SJCRH30 (cell line): Measurements from ENCODE around the gene TTI1. TPM values are rescaled to one million over a fixed set of nuclear protein-coding genes. Genes with fewer than 3 reads are reported as not detected.
A peak's percentile ranks its signal among the peaks of the same experiment; 100 is the strongest.

ENCODE experiments used
- DNase-seq, 2 experiments: peaks; one replicate each; pipeline ENCODE4 v3.0.0-alpha.2; 2015 to 2020
- H3K27ac ChIP-seq: fragments of 250-450 bp; sonication (Bioruptor Pico); 2 replicates; pipeline ENCODE4 v1.5.1; 2020; ENCODE audit warnings: mild to moderate bottlenecking, moderate library complexity
- H3K27me3 ChIP-seq: fragments of 250-450 bp; sonication (Bioruptor Pico); 2 replicates; pipeline ENCODE4 v1.5.1; 2020; ENCODE audit warnings: mild to moderate bottlenecking, moderate library complexity
- H3K36me3 ChIP-seq: fragments of 250-450 bp; sonication (Bioruptor Pico); 2 replicates; pipeline ENCODE4 v1.5.1; 2020; ENCODE audit warnings: mild to moderate bottlenecking, moderate library complexity
- H3K4me1 ChIP-seq: fragments of 250-450 bp; sonication (Bioruptor Pico); 2 replicates; pipeline ENCODE4 v1.5.1; 2020; ENCODE audit warnings: mild to moderate bottlenecking, moderate library complexity
- H3K4me3 ChIP-seq: fragments of 250-450 bp; sonication (Bioruptor Pico); 2 replicates; pipeline ENCODE4 v1.5.1; 2020; ENCODE audit warnings: mild to moderate bottlenecking, moderate library complexity
- H3K9me3 ChIP-seq: fragments of 250-450 bp; sonication (Bioruptor Pico); replicated peaks from 2 replicates; pipeline ENCODE4 v1.5.1; 2020; ENCODE audit warnings: mild to moderate bottlenecking, moderate library complexity
- total RNA-seq: library from RNA; depleted of rRNA; stranded (reverse); fragments of >200 nt; shearing (Covaris generic); gene quantifications from 2 replicates; pipeline ENCODE4 v1.2.3, GENCODE V29; 2014

TTI1 gene
- total RNA-seq, 1 experiment from 2014 or later: 66.0 TPM

DNA sequence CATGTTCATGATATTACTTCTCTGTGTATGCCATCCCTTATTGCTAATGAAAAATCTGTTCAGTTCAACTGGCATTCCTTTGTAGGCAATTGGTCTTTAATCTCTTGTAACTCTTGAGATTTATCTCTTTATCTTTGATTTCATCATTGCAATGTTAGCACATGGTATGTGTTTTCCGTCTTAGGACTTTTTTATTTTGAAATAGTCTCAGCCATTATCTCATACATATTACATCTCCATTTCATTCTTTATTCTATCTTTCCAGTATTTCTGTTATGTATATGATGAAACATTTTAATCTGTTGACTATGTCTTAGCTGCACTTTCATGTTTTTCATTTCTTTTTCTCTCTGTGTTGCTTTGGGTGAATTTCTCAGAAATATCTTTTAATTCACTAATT, 72.2 kb downstream of the TTI1 start:
- H3K4me3 ChIP-seq: no peak overlapping the region
- H3K36me3 ChIP-seq: no peaks in the 10 kb centered on the region
- H3K4me1 ChIP-seq: peaks cover 6% of the 10 kb centered on the region
- H3K9me3 ChIP-seq: no peaks in the 10 kb centered on the region
- no peaks in the 10 kb centered on the region for H3K27me3 ChIP-seq
- H3K27ac ChIP-seq: no peak overlapping the region
- no peak for DNase-seq

DNA sequence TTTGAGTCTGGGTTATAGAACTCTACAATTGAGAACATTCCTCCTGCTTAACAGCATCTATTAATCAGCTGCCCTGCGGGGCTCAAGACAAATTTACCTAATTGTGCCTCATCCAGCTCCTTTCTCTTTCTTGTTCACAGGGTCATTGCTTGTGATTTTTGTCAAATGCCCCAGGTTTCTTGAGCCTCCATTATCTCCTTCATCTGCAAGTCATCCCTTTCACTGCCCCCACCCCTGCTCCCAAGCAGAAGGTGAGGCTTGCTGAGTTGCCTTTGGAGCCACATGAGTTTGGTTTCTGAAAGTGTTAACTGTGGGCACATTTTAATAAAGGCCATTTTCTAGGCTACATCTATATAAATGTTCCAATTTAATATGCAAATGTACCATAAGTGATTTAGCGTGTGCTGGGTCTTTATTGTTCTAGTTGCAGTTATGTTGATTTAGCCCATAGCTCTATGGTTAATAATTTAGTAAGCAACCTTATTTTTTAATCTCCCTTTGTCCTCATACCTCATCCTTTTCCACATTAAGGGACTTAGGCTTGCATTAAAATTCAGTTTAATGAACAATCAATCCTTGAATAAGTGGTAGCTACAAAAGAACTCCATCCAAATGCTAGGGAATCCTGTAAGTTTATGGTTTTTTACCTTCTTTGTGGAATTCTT, 74.3 kb downstream of the TTI1 start:
- H3K4me1 ChIP-seq: peaks cover 8% of the 10 kb centered on the region
- no peak overlapping the region for H3K27ac ChIP-seq
- H3K36me3 ChIP-seq: no peaks in the 10 kb centered on the region
- no peak overlapping the region for H3K4me3 ChIP-seq
- no peaks in the 10 kb centered on the region for H3K9me3 ChIP-seq
- DNase-seq: no peak
- no peaks in the 10 kb centered on the region for H3K27me3 ChIP-seq

- peak in 1 of 2 experiments; percentile 47 for DNase-seq
- Histone ChIP-seq H3K27me3 (no peaks in the 10 kb centered on the region), H3K4me3 (no peak overlapping the region), H3K9me3 (peaks cover 3% of the 10 kb centered on the region; the same call in 1 of the 2 replicates), H3K4me1 (peaks cover 8% of the 10 kb centered on the region), H3K36me3 (no peaks in the 10 kb centered on the region), H3K27ac (no peak overlapping the region)
Measured at GRCh38 chr20:37956107-37956585, 77.1 kb downstream of the TTI1 start.

GRCh38 chr20:37955511-37955910, 77.7 kb downstream of the TTI1 start:
- H3K27me3 ChIP-seq: no peaks in the 10 kb centered on the region
- no peaks in the 10 kb centered on the region for H3K36me3 ChIP-seq
- H3K4me3 ChIP-seq: no peak overlapping the region
- peaks cover 8% of the 10 kb centered on the region for H3K4me1 ChIP-seq
- no peak for DNase-seq
- H3K9me3 ChIP-seq: peaks cover 3% of the 10 kb centered on the region; the same call in 1 of the 2 replicates
- H3K27ac ChIP-seq: no peak overlapping the region

DNA sequence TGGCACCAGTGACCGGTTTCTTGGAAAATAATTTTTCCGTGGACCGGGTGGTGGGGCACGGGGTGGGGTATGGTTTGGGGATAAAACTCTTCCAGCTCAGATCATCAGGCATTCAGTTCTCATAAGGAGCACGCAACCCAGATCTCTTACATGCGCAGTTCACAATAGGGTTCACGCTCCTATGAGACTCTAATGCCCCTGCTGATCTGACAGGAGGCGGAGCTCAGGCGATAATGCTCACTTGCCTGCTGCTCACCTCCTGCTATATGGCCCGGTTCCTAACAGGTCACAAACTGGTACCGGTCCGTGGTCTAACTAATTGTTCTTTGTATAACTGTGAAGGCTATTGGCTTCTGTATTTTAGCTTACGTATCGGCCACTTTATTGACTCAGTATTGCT, 78.6 kb downstream of the TTI1 start:
- no peak overlapping the region for H3K27ac ChIP-seq
- no peak overlapping the region for H3K4me3 ChIP-seq
- no peak for DNase-seq
- H3K36me3 ChIP-seq: no peaks in the 10 kb centered on the region
- peaks cover 8% of the 10 kb centered on the region for H3K4me1 ChIP-seq
- no peaks in the 10 kb centered on the region for H3K27me3 ChIP-seq
- peaks cover 3% of the 10 kb centered on the region; the same call in 1 of the 2 replicates for H3K9me3 ChIP-seq

GRCh38 chr20:37954190-37954589, 79.1 kb downstream of the TTI1 start:
- no peak for DNase-seq
- Histone ChIP-seq H3K27ac (no peak overlapping the region), H3K9me3 (peaks cover 3% of the 10 kb centered on the region; the same call in 1 of the 2 replicates), H3K4me3 (no peak overlapping the region), H3K27me3 (no peaks in the 10 kb centered on the region), H3K36me3 (no peaks in the 10 kb centered on the region), H3K4me1 (peaks cover 8% of the 10 kb centered on the region)

- no peak for DNase-seq
- H3K4me3 ChIP-seq: no peak overlapping the region
Measured at GRCh38 chr20:37948956-37949355, 84.3 kb downstream of the TTI1 start.

GRCh38 chr20:37947943-37948342, 85.3 kb downstream of the TTI1 start:
- Histone ChIP-seq H3K27me3 (no peaks in the 10 kb centered on the region; the same call in 1 of the 2 replicates), H3K36me3 (no peaks in the 10 kb centered on the region), H3K27ac (no peak overlapping the region), H3K9me3 (peaks cover 3% of the 10 kb centered on the region; the same call in 1 of the 2 replicates), H3K4me1 (no peaks in the 10 kb centered on the region), H3K4me3 (no peak overlapping the region)
- DNase-seq: no peak

More at GRCh38 chr20:37948956-37949355, 84.3 kb downstream of the TTI1 start:
- Histone ChIP-seq H3K9me3 (peaks cover 3% of the 10 kb centered on the region; the same call in 1 of the 2 replicates), H3K27me3 (no peaks in the 10 kb centered on the region; the same call in 1 of the 2 replicates), H3K27ac (no peak overlapping the region), H3K4me1 (no peaks in the 10 kb centered on the region), H3K36me3 (no peaks in the 10 kb centered on the region)

DNA sequence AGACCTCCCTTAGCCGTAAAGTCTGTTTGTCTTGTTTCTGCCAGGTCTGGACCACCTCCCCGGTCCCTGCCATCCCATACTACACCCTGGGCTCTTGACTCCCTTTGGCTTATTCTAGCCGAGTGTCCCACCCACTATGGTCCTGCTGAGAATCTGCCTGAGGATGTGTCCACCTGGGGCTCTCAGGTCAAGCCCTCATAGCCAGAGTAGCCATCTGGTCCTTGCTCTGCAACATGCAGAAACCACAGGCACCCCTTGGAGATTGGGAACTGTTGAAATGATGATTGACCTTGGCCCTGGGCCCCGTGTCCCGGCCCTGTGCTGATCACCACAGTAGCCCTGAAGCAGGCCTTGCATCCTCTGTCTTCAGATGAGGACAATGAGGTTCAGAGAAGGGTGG, 86.3 kb downstream of the TTI1 start:
- Histone ChIP-seq H3K4me3 (no peak overlapping the region), H3K27me3 (no peaks in the 10 kb centered on the region; the same call in 1 of the 2 replicates), H3K36me3 (no peaks in the 10 kb centered on the region), H3K4me1 (no peaks in the 10 kb centered on the region), H3K9me3 (no peaks in the 10 kb centered on the region; the same call in 1 of the 2 replicates), H3K27ac (no peak overlapping the region)
- no peak for DNase-seq

GRCh38 chr20:37945091-37945547, 88.1 kb downstream of the TTI1 start:
- H3K4me3 ChIP-seq: no peak overlapping the region
- H3K27me3 ChIP-seq: no peaks in the 10 kb centered on the region; the same call in 1 of the 2 replicates
- no peaks in the 10 kb centered on the region for H3K9me3 ChIP-seq
- H3K36me3 ChIP-seq: no peaks in the 10 kb centered on the region
- H3K4me1 ChIP-seq: no peaks in the 10 kb centered on the region
- DNase-seq: peak in 1 of 2 experiments; percentile 24
- no peak overlapping the region for H3K27ac ChIP-seq

- Histone ChIP-seq H3K27ac (no peak overlapping the region), H3K36me3 (no peaks in the 10 kb centered on the region), H3K27me3 (no peaks in the 10 kb centered on the region; the same call in 1 of the 2 replicates), H3K9me3 (no peaks in the 10 kb centered on the region), H3K4me3 (no peak overlapping the region), H3K4me1 (no peaks in the 10 kb centered on the region)
- DNase-seq: no peak
Measured at GRCh38 chr20:37944456-37944981, 88.7 kb downstream of the TTI1 start.

DNA sequence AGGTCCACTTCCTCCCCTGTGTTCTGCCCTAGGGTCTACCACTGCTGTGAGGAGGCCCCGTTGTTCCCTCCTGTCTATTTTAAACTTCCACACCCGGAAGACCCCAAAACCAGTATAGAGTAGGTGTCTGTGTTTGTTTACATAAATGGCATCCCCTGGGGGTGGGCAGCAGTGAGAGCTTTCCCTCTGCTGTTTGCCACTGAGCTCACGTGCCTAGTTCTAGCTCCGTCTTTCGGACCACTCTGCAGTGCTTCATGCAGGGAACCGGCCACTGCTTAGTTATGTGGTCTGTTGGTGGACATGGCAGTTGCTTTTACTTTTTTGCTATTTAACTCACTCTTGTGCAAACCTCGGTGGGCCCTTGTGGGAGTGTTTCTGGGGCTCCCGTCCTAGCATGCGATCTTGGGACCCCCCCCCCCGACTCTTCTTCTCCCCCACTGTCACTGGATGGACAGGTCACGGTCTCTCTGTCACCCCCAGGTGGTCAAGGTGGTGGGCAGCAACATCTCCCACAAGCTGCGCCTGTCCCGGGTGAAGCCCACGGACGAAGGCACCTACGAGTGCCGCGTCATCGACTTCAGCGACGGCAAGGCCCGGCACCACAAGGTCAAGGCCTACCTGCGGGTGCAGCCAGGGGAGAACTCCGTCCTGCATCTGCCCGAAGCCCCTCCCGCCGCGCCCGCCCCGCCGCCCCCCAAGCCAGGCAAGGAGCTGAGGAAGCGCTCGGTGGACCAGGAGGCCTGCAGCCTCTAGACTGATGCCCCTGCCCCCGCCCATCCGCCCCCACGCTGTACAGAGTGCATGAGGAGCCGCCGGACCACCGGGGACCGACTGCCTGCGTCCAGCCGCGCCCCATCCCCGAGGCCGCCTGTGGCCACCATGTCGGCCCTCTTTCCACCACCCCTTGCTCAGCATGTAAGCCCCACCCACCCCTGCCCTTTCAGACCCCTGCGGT, 89.5 kb downstream of the TTI1 start:
- no peaks in the 10 kb centered on the region for H3K36me3 ChIP-seq
- DNase-seq: no peak

GRCh38 chr20:37943033-37943432, 90.2 kb downstream of the TTI1 start:
- Histone ChIP-seq H3K36me3 (no peaks in the 10 kb centered on the region), H3K27ac (no peak overlapping the region), H3K4me1 (no peaks in the 10 kb centered on the region), H3K27me3 (no peaks in the 10 kb centered on the region; the same call in 1 of the 2 replicates), H3K9me3 (no peaks in the 10 kb centered on the region), H3K4me3 (no peak overlapping the region)
- no peak for DNase-seq

More for the DNA sequence above, 89.5 kb downstream of the TTI1 start:
- H3K27me3 ChIP-seq: no peaks in the 10 kb centered on the region; the same call in 1 of the 2 replicates
- H3K4me3 ChIP-seq: no peak overlapping the region
- no peak overlapping the region for H3K27ac ChIP-seq
- H3K9me3 ChIP-seq: no peaks in the 10 kb centered on the region
- H3K4me1 ChIP-seq: no peaks in the 10 kb centered on the region

- Histone ChIP-seq H3K4me1 (no peaks in the 10 kb centered on the region), H3K27me3 (no peaks in the 10 kb centered on the region; the same call in 1 of the 2 replicates), H3K9me3 (no peaks in the 10 kb centered on the region), H3K36me3 (no peaks in the 10 kb centered on the region), H3K4me3 (no peak overlapping the region), H3K27ac (no peak overlapping the region)
- DNase-seq: no peak
Measured at GRCh38 chr20:37941992-37942391, 91.3 kb downstream of the TTI1 start.
